NCI-H1930 (cell line): Measurements from ENCODE around the gene CTTN.

ENCODE experiments used
- DNase-seq, 2 experiments: peaks; one replicate each; lab custom pipeline; 2025; lab: John Stamatoyannopoulos, UW

CTTN gene

DNA sequence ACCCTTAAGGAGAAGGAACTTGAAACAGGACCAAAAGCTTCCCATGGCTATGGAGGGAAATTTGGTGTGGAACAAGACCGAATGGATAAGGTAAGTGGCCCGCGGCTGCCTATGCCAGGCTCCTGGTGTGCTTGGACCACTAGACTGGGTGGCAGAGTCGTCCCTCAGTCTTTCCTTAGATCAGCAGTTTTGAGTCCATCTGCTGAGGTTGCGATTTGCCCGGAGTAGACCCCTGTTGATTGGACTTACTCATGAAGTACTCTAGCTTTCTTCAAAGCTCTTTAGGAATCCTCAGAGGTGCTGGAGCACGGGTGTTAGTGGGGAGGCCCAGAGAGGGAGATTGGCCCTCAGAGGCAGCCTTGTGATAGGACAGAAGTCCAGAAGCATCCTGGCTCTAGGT lies 11.5 kb downstream of the CTTN start:
- no peak for DNase-seq

DNA sequence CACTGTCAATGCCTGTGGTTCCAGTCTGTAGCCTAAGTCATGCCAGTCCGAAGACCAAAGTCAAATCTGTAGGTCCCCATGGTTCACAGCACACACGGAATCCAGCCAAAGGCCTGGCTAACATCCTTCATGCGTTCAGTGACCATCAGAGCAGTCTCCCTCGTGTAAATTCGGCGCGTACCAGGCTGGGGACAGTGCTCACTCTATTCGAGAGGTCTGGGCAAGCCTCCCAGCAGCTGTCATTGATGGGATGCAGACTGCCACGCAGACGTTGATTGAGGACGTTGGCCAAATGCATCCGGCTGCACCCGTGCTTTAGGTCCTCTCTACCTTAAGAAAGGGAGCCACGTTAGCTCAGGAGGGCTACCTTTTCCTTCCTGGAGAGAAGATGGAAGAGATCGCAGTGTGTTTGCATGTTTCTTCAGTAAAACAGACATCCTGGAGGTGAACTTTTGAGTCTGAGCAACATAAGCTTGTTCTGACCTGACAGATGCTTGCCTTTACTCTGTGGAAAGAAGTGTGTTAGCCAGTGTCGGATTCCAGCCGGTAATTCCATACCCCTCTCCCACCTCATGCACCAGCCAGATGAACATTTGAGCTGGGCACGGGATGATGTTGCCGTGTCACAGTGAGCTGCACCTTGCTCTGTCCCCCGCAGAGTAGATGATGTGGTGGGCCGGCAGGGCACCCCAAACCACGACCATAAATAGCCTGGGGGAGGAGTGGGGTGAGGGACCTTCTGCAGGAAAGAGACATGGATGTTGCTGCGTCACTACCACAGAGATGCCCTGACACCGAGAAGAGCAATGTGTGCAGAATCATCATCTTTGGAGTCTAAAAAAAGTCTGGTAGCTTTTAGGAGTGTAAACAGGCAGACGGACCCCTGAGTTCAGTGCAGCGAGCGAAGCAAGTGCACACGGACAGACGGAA lies 12.2 kb downstream of the CTTN start:
- no peak for DNase-seq

DNA sequence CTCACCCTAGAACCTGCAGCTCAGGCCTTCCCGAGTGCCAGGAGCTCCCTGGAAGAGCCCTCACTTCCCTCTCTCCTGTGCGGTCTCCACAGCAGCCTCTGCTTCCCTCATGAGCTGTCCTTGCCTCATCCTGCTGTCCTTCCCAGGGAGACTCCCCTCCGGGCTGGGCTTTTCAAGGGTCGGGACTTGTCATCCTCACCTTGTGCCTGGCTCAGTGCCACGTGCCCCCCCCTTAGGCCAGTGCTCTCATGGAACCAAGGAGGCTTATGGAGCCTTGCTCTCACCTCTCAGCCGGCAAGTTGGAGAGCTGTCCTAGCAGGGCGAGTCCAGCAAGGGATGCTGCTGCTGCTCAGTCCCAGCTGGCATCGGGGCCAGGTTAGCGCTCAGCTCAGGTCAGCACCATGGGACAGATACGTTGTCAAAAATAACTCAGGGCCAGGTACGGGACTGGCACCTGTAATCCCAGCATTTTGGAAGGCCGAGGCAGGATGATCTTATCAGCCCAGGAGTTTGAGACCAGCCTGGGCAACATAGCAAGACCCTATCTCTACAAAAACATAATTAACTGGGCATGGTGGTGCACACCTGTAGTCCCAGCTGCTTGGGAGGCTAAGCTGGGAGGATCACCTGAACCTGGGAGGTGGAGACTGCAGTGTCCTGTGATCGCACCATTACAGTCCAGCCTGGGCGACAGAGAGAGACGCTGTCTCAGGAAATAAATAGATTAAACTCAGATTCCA lies 13.6 kb downstream of the CTTN start:
- no peak for DNase-seq

DNA sequence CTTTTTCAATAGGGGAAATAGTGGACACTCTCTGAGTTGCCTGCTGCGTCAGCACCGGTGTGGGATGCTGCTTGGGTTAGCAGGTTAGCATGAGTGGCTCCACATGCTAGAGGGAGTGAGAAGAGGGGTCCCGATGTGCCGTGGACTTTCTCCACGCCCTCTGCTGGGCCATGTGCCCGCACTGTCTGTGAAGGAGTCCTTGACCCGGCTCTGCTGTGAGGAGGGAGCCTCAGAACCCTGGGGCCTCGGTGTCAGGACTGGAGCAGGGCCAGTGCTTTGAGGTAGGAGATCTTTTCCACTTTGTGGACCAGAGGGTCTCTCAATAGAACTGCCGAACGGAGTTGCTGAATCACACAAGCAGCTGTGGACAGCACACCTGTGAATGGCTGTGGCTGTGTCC lies 14.8 kb downstream of the CTTN start:
- no peak for DNase-seq

DNA sequence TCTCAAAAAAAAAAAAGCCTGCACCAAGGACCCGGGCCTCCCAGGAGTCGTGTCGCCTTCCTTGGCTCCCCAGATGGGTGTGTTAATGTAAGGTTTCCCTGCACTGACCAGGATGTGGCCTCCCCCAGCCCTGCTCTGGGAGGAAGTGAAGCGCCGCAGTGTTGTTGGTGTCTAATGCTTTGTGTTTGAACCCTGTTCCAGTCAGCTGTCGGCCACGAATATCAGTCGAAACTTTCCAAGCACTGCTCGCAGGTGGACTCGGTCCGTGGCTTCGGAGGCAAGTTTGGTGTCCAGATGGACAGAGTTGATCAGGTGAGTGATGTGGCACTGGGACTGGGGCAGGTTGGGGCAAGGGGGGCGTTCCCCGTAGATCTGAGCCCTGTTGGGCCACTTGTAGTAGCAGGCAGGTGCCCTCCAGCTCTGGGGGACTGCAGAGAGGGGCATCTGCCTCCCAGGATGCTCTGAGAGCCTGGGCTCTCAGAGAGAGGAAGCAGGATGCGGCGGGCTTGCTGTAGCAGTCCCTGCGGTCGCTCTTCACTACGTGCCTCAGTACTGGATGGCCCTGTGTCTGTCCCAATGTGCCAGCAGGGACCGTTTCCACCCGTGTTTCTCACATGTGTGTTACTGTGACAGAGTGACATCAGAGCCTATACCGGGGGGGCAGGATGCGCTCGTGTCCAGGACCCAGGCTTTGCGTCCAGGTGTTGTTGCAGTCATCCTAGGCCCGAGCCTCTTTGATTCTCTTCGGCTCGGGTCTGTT lies 16.2 kb downstream of the CTTN start:
- DNase-seq = no peak

DNA sequence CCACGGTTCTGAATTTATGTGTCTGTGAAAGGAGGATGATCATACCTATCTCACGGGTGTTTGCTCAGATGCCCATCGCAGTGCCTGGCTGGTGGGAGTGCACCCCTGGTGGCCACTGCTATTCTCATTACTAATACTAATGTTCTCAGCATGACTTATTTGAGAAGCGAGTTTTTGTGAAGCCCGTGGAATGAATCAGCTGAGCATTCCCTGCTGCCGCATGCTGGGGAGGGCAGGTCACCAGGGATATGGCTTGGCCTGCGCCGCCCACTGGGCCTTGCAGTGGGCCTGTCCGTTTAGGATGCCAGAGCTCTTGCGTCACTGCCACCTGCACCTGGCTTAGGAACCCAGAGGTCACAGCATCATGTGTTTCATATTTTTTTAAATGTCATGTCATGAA lies 16.9 kb downstream of the CTTN start:
- no peak for DNase-seq

DNA sequence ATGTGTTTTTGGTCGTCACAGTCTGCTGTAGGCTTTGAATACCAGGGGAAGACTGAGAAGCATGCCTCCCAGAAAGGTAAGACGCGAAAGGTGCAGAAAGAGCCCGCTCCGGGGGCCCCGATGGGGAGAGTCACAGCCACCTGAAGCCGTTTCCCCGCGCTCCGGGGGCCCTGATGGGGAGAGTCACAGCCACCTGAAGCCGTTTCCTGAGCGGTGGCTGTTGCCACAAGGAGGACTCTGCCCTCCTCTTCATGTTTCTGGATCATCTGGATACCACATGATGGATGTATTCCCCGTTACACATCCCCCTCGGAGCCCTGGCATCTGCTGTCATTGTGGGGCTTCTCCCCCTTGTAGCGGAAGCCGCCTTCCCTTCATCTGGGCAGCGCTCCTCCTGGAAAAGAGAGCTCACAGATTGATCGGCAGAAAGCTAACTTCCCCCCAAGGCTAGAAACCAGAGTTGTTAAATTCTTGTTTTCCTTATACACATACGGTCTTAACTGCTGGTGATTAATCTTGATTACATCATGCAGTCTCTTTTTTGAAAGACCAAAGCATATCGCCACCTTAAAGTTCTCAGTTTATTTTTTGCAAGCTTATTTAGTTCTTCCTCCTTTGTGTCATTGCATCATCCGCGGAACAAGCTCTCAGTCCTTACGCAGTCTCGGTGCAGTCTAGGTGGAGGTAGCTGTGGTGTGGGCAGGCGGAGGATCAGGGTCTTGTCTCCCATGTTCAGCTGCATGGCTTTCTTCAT lies 17.5 kb downstream of the CTTN start:
- no peak for DNase-seq

DNA sequence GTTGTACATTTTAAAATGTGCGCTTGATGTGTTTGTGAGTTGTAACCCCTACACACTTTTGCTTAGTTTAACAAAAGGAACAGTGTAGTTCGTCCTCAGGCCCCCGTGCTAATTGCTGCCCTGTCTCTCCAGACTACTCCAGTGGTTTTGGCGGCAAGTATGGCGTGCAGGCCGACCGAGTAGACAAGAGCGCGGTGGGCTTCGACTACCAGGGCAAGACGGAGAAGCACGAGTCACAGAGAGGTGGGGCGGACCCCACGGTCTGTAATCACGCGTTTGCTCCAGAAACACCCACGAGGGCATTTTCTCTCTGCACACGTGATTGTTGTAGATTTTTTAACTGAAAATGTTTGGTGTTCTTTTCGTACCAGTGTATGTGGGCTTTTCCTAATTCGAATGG lies 18.6 kb downstream of the CTTN start:
- DNase-seq = no peak

DNA sequence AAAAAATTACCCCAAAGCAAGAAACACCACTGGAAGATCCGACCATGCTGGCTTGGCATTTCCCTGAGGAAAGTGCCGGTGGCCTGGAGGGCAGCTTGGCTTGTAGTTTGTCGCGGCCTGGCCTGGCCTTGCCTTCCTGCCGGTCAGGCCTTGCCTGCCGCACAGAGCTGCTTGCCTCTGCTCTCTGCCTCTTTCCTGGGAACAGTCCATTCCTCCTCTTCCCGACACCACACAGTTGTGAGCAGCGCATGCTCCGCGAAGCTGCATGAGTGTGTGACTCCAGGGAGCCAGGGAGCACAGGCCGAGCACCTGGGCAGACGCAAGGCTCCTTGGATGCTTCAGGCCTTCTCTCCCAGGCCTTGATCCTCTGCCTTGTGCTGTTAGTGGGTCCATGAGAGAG lies 19.8 kb downstream of the CTTN start:
- DNase-seq = no peak

DNA sequence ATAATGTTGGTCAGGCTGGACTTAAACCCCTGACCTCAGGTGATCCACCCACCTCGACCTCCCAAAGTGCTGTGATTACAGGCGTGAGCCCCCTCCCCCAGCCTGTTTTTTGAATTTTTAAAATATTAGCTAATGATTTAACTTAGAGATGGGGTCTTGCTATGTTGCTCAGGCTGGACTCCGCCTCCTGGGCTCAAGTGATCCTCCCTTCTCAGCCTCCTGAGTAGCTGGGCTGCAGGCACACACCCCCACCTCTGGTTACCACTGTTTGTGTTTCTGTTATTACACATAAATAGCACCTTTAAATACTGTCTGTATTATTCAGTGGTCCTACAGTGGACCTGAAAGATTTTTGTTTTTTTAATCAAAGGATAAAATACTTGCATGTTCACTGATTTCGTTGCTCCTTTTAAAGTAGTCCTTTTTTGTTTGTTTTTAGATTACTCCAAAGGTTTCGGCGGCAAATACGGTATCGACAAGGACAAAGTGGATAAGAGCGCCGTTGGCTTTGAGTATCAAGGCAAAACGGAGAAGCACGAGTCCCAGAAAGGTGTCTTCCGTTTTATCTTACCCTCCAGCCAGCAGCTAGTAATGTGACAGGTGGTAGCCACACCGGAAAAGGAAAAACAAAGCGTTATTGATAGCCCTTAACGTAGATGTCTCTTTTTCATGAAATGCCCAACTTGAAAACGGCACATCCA lies 21.1 kb downstream of the CTTN start:
- no peak for DNase-seq

DNA sequence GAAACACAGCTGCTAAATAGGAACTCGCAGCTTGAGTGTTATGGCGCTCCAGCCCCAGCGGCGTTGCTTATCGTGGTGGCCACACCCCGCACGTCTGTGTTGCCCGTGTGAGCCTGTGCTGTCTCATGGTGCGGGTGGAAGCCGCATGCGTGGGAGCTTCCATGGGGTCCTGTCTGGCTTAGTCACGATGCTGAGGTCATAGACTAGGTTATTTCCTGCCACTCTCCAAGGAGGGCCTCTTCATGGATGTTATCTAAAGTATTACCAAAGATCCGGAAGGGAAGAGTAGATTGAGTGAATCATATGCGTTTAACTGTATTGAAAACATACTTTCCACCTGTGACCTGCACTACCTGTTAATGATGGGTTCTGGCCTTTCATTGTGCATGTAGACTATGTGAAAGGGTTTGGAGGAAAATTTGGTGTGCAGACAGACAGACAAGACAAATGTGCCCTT lies 21.7 kb downstream of the CTTN start:
- no peak for DNase-seq

DNA sequence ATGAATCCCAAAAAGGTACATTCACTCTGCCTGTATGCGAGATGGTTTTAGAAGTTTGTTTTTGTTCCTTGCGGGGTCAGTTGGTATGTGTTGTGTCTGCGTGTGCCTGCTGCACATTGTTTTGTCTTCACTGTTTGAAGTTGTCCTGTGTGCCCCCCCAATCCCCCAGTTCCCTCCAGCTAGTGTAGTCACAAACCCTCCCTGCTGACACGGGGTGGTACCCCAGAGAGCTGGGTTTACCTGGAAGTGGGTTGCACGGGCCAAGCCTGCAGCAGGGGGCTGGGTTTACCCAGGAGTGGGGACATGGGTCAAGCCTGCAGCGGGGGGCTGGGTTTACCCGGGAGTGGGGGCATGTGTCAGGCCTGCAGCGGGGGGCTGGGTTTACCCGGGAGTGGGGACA lies 22.2 kb downstream of the CTTN start:
- no peak for DNase-seq

DNA sequence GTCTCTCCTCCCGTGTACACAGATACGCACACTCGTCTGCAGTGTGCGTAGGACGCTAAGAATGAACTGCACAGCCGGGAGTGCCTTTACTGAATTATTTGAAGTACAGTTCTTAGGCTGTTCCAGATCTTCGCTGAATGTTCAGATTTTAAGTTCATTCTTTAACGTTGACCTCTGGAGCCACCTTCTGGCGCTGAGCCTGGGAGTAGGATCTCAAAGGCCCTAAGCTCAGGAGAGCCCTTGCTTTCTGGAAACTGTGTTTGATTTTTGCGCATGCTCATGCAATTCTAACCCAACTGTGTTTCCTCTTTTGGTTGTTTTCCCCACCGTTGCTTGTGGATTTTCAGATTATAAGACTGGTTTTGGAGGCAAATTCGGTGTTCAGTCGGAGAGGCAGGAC lies 22.8 kb downstream of the CTTN start:
- no peak for DNase-seq

DNA sequence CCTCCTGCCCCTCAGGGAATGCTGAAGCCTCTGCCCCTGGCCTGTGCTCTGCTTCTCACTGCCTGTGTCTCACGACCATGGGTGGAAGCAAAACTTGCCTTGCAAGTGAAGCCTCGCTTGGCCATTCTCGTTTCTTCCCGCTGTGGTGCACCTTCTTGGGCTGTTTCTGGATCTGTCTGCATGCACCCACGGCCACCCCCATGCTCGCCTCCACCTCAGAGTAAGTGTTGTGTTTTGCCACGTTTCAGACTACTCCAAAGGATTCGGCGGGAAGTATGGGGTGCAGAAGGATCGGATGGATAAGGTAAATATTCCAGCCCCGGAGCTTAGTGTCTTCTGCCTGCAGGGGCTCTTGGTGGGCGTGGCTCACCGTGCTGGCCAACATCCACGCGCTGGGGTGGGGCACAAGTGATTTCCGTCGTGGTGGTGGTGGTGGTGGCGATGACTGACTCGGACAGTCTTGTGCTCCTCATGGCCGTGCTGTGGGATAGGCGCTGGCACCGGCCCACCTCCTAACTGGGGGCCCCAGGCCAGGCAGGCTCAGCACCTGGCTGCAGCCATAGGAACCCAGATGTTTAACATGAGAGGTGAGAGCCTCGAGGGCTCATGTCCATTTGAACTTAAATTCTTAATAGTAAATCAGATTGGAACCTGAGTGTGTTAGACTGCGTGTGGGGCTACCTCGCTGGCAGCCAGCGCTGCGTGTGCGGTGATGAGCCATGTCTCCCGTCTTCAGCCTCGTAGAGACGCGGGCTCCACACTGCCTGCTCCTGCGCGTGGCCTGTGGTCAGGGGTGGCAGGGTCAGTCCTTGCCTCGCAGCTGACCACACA lies 24.6 kb downstream of the CTTN start:
- DNase-seq = no peak

DNA sequence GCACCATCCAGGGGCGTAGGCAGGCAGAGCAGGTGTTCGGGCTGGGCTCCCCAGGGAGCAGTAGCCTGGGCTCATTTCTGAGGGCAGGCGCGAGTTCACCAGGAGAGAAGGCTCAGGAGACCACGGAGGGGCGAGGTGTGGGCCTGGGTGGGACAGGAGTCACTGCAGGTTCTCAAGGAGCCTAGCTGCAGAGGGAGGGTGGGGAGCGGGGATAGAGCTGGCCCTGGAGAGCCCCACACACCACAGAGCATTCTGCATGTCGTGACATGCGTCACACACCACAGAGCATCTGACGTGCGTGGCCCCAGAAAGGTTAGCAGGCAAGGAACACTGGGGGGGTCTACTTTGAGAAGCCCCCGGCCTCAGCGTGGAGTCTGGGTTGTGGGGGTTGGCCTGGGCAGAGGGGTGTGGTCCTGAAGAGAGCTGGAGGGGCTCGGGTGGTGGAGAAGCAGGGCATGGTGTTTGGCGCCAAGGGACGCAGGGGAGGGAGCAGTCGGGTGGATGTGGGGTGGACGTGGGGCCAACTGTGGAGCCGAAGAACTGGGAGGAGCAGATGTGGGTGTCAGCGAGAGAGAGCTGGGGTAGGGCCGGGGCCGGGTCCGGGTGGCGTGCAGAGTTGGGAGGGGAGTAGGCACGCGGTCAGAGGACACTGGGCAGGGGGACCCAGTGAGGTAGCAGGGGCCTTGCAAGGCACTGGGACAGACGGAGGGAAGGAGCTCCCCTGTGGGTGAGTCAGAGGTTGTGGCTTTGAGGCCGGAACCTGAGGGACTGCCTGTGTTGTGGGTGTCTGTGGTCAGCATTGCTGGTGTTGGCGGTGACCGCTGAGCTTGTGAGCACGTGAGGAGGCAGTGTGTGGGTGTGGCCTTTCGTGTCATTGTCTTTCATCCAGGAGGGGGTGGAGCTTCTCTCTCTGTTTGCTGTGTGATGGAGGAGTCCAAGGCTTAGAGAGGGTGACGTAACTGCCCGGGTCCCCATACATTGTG lies 25.5 kb downstream of the CTTN start:
- no peak for DNase-seq

DNA sequence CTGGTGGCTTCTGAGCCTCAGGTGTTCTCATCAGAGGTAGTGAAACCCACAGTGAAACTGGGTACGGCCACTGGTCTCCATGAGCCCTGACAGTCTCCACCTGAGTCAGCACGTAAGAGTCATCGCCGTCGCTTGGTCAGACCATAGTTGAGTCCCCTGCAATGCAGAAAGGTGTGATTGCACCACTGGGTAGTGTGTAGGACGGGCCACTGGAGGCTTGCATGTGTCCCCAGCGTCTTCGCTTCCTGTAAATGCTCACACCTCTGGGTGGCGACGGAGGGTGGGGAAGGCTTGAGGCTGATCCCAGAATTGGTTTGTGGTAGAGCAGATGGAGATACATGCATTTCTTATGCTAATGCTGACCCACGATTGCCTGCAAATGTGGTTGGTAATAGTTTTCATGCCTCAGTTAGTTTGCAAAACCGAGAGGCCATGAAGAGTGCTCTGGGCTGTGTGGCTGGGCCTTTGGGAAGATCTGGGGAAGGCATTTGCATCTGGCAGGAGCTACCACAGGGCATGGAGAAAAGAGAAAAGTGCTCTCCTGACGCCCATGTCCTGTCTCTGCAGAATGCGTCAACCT lies 26.5 kb downstream of the CTTN start:
- DNase-seq = no peak

DNA sequence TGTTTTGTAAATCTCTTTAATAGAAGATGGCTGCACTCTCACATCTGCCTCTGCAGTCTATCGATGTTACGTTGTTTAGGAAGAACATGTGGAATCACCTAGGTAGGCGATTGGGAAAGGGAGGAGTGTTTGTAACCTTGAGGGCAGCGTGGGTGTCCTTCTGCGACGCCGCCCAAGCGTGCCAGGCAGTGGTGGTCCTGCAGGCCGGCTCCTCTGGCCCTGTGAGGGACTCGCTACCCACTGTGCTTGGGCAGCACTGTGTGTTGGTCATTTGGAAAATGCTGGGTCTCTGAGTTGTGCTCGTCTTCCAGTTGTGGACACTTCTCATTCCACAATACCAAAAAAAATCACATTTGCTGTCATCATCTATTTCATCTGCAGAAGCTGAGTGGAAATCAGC lies 29.1 kb downstream of the CTTN start:
- DNase-seq = no peak

DNA sequence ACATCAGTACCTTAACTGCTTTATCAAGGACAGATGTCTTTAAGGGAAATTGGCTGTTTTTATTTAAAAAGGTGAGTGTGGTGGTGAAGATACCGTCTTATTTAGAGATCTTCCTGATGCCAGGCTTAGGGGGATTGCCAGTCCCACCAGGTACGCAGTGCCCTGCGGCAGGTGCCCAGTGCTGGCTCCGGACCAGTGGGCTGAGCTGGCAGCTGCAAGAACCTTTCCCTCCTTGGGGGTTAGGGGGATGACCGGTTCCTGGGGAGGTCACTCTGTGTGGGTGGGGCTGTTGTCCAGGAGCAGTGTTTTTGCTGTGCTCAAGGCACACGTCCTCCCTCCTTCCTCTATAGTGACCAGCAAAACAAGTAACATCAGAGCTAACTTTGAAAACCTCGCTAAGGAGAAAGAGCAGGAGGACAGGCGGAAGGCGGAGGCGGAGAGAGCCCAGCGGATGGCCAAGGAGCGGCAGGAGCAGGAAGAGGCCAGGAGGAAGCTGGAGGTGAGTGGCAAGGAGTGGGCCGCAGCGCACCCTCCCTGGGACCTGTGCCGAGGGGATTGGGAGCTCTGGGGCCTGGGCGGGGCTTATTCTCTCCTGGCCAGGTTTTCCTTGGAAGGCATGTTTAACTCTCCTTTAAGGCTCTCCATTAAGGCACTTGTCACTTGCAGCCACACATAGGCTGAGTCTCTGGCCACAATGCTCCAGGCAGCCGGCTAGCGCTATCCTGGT lies 30.5 kb downstream of the CTTN start:
- DNase-seq = no peak
